ENCODE measurements around the gene CDH2.
"Not testable (repeated sequence)": the region's sequence is repeated elsewhere in the genome, so short reads cannot be mapped to it uniquely, and the experiment has no call there.

Gene CDH2

GRCh38 chr18:27920836-27921235 is 256.1 kb downstream of the CDH2 start:
- no peak for ATAC-seq
- no peak for TF ChIP-seq RARB (CRISPR knock-in tag; IDR thresholded peaks at IDR 0.05)
- TF ChIP-seq PPARA (CRISPR knock-in tag; IDR thresholded peaks at IDR 0.05; ENCODE audit: borderline replicate concordance) = no peak
- TF ChIP-seq GLIS3 (CRISPR knock-in tag; IDR thresholded peaks at IDR 0.05) = no peak
- no peak for TF ChIP-seq TOX (CRISPR knock-in tag; IDR thresholded peaks at IDR 0.05; ENCODE audit: borderline replicate concordance)
- TF ChIP-seq CSDC2 (CRISPR knock-in tag; IDR thresholded peaks at IDR 0.05) = no peak

- ATAC-seq = not testable (repeated sequence)
These were observed 270.7 kb downstream of the CDH2 start for GRCh38 chr18:27906189-27906588.

- TF ChIP-seq ESRRG (CRISPR knock-in tag; IDR thresholded peaks at IDR 0.05) (no peak), PPARA (CRISPR knock-in tag; IDR thresholded peaks at IDR 0.05; ENCODE audit: borderline replicate concordance) (no peak), GLIS3 (CRISPR knock-in tag; IDR thresholded peaks at IDR 0.05) (no peak), ZNF8 (CRISPR knock-in tag; IDR thresholded peaks at IDR 0.05) (no peak), ISL1 (CRISPR knock-in tag; IDR thresholded peaks at IDR 0.05) (no peak), CSDC2 (CRISPR knock-in tag; IDR thresholded peaks at IDR 0.05) (no peak), SNAI2 (CRISPR knock-in tag; IDR thresholded peaks at IDR 0.05) (no peak), POU6F1 (CRISPR knock-in tag; IDR thresholded peaks at IDR 0.05; ENCODE audit: borderline replicate concordance, low read depth) (no peak), TOX (CRISPR knock-in tag; IDR thresholded peaks at IDR 0.05; ENCODE audit: borderline replicate concordance) (no peak), ARNTL (CRISPR knock-in tag; IDR thresholded peaks at IDR 0.05; ENCODE audit: borderline replicate concordance, low read depth) (no peak), ZC3H10 (CRISPR knock-in tag; IDR thresholded peaks at IDR 0.05) (no peak), ZFP3 (CRISPR knock-in tag; IDR thresholded peaks at IDR 0.05) (no peak), CSRNP3 (CRISPR knock-in tag; IDR thresholded peaks at IDR 0.05) (no peak), CREB5 (CRISPR knock-in tag; IDR thresholded peaks at IDR 0.05; ENCODE audit: low read depth) (no peak), ZNF565 (CRISPR knock-in tag; conservative IDR thresholded peaks at IDR 0.05; ENCODE audit: low read depth) (no peak), RARB (CRISPR knock-in tag; IDR thresholded peaks at IDR 0.05) (no peak), PATZ1 (CRISPR knock-in tag; IDR thresholded peaks at IDR 0.05; ENCODE audit: borderline replicate concordance) (no peak), OSR1 (CRISPR knock-in tag; IDR thresholded peaks at IDR 0.05) (no peak), ZFP30 (CRISPR knock-in tag; IDR thresholded peaks at IDR 0.05) (no peak)
- TF ChIP-seq, protein P1, sequence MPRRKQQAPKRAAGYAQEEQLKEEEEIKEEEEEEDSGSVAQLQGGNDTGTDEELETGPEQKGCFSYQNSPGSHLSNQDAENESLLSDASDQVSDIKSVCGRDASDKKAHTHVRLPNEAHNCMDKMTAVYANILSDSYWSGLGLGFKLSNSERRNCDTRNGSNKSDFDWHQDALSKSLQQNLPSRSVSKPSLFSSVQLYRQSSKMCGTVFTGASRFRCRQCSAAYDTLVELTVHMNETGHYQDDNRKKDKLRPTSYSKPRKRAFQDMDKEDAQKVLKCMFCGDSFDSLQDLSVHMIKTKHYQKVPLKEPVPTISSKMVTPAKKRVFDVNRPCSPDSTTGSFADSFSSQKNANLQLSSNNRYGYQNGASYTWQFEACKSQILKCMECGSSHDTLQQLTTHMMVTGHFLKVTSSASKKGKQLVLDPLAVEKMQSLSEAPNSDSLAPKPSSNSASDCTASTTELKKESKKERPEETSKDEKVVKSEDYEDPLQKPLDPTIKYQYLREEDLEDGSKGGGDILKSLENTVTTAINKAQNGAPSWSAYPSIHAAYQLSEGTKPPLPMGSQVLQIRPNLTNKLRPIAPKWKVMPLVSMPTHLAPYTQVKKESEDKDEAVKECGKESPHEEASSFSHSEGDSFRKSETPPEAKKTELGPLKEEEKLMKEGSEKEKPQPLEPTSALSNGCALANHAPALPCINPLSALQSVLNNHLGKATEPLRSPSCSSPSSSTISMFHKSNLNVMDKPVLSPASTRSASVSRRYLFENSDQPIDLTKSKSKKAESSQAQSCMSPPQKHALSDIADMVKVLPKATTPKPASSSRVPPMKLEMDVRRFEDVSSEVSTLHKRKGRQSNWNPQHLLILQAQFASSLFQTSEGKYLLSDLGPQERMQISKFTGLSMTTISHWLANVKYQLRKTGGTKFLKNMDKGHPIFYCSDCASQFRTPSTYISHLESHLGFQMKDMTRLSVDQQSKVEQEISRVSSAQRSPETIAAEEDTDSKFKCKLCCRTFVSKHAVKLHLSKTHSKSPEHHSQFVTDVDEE (CRISPR knock-in tag; IDR thresholded peaks at IDR 0.05) = no peak
- no peak for ATAC-seq
These were observed 273.0 kb downstream of the CDH2 start for GRCh38 chr18:27903906-27904305.
